H9 (cell line): ENCODE data around the gene SF3B5. TPM values are rescaled to one million over a fixed set of nuclear protein-coding genes. Genes with fewer than 3 reads are reported as not detected.

ENCODE experiments used
- DNase-seq: peaks from one replicate; pipeline ENCODE4 v3.0.0-alpha.2; 2017
- H2AFZ ChIP-seq: one replicate; pipeline ENCODE4 v1.6.1; 2013; ENCODE audit warnings: mild to moderate bottlenecking, low read length, control low read depth, moderate library complexity
- H2AK5ac ChIP-seq: 2 replicates; pipeline ENCODE4 v1.6.1; 2013; ENCODE audit warnings: low read length, control low read depth, mixed read lengths; ENCODE audit not compliant: insufficient read length
- H2BK120ac ChIP-seq: one replicate; pipeline ENCODE4 v1.6.1; 2013; ENCODE audit warnings: low read depth, mild to moderate bottlenecking, low read length, control low read depth, inconsistent platforms; ENCODE audit not compliant: poor library complexity, severe bottlenecking
- H2BK12ac ChIP-seq: 2 replicates; pipeline ENCODE4 v1.6.1; 2013; ENCODE audit warnings: low read length, control low read depth, mixed read lengths, low read depth; ENCODE audit not compliant: insufficient read length
- H2BK15ac ChIP-seq: 2 replicates; pipeline ENCODE4 v1.6.1; 2013; ENCODE audit warnings: low read depth, low read length, control low read depth
- H2BK20ac ChIP-seq: one replicate; pipeline ENCODE4 v1.6.1; 2013; ENCODE audit warnings: low read depth, mild to moderate bottlenecking, low read length, control low read depth, inconsistent platforms; ENCODE audit not compliant: poor library complexity, severe bottlenecking
- H2BK5ac ChIP-seq: 2 replicates; pipeline ENCODE4 v1.6.1; 2013; ENCODE audit warnings: low read length, control low read depth, mixed read lengths; ENCODE audit not compliant: insufficient read length
- H3K14ac ChIP-seq: 2 replicates; pipeline ENCODE4 v1.6.1; 2013; ENCODE audit warnings: low read length, control low read depth; ENCODE audit not compliant: insufficient read depth
- H3K18ac ChIP-seq: 2 replicates; pipeline ENCODE4 v1.6.1; 2013; ENCODE audit warnings: low read depth, mild to moderate bottlenecking, mixed read lengths, low read length, control low read depth; ENCODE audit not compliant: insufficient read length
- H3K23ac ChIP-seq: 2 replicates; pipeline ENCODE4 v1.6.1; 2013; ENCODE audit warnings: low read length, control low read depth, mixed read lengths, low read depth; ENCODE audit not compliant: insufficient read length
- H3K23me2 ChIP-seq: 2 replicates; pipeline ENCODE4 v1.6.1; 2013; ENCODE audit warnings: low read depth, mild to moderate bottlenecking, mixed read lengths, low read length, control low read depth; ENCODE audit not compliant: insufficient read length, poor library complexity, severe bottlenecking
- H3K27ac ChIP-seq: 2 replicates; pipeline ENCODE4 v1.5.1; 2013; ENCODE audit warnings: low read length, control low read depth, mixed read lengths, low read depth; ENCODE audit not compliant: insufficient read length
- H3K27me3 ChIP-seq: 2 replicates; pipeline ENCODE4 v1.6.1; 2013; ENCODE audit warnings: low read length, control low read depth, inconsistent platforms; ENCODE audit not compliant: insufficient read depth
- H3K4ac ChIP-seq: 2 replicates; pipeline ENCODE4 v1.6.1; 2013; ENCODE audit warnings: low read depth, mild to moderate bottlenecking, control low read depth, inconsistent platforms, low read length, moderate library complexity
- H3K4me1 ChIP-seq: 2 replicates; pipeline ENCODE4 v1.6.1; 2013; ENCODE audit warnings: low read length, control low read depth, inconsistent platforms; ENCODE audit not compliant: insufficient read depth
- H3K4me2 ChIP-seq: 2 replicates; pipeline ENCODE4 v1.6.1; 2013; ENCODE audit warnings: low read length, control low read depth, mixed read lengths; ENCODE audit not compliant: insufficient read length, insufficient read depth
- H3K56ac ChIP-seq: 2 replicates; pipeline ENCODE4 v1.6.1; 2013; ENCODE audit warnings: low read depth, mild to moderate bottlenecking, mixed read lengths, low read length, control low read depth; ENCODE audit not compliant: insufficient read length
- H3K79me1 ChIP-seq: 2 replicates; pipeline ENCODE4 v1.6.1; 2013; ENCODE audit warnings: low read depth, mild to moderate bottlenecking, moderate library complexity, low read length, control low read depth, inconsistent platforms; ENCODE audit not compliant: insufficient read depth, poor library complexity, severe bottlenecking
- H3K79me2 ChIP-seq: 2 replicates; pipeline ENCODE4 v1.6.1; 2013; ENCODE audit warnings: low read length, control low read depth, inconsistent platforms; ENCODE audit not compliant: insufficient read depth
- H3K9ac ChIP-seq: 2 replicates; pipeline ENCODE4 v1.6.1; 2013; ENCODE audit warnings: low read length, control low read depth, mixed read lengths; ENCODE audit not compliant: insufficient read length; ENCODE audit errors: extremely low read depth
- H3K9me3 ChIP-seq: one replicate; pipeline ENCODE4 v1.6.1; 2013; ENCODE audit warnings: low read depth, low read length, inconsistent platforms; ENCODE audit not compliant: control insufficient read depth
- H3T11ph ChIP-seq: one replicate; pipeline ENCODE4 v1.6.1; 2013; ENCODE audit warnings: mild to moderate bottlenecking, low read length, control low read depth, inconsistent platforms
- H4K20me1 ChIP-seq: one replicate; pipeline ENCODE4 v1.6.1; 2013; ENCODE audit not compliant: control insufficient read depth, insufficient read length, insufficient read depth
- H4K5ac ChIP-seq: 2 replicates; pipeline ENCODE4 v1.6.1; 2013; ENCODE audit warnings: low read depth, mild to moderate bottlenecking, mixed read lengths, low read length, control low read depth; ENCODE audit not compliant: insufficient read length
- H4K8ac ChIP-seq: replicated peaks from 2 replicates; pipeline ENCODE4 v1.6.1; 2013; ENCODE audit warnings: low read length, control low read depth, mixed read lengths, low read depth; ENCODE audit not compliant: insufficient read length
- H4K91ac ChIP-seq: 2 replicates; pipeline ENCODE4 v1.6.1; 2013; ENCODE audit warnings: low read depth, mild to moderate bottlenecking, moderate library complexity, mixed read lengths, low read length, control low read depth; ENCODE audit not compliant: insufficient read length
- H3K27ac Mint-ChIP-seq, 3 experiments: 2 replicates in 2 of 3; 3 replicates in 1 of 3; pipeline ENCODE4 v1.8.0; 2020 to 2021; ENCODE audit warnings: mixed read lengths in 3 of 3, mild to moderate bottlenecking in 1 of 3, moderate library complexity in 1 of 3
- H3K27me3 Mint-ChIP-seq: 2 replicates; pipeline ENCODE4 v1.8.0; 2021; ENCODE audit warnings: low read depth, mild to moderate bottlenecking, moderate library complexity, mixed read lengths
- H3K36me3 Mint-ChIP-seq, 3 experiments: 2 replicates in 2 of 3; 3 replicates in 1 of 3; pipeline ENCODE4 v1.8.0; 2020 to 2021; ENCODE audit warnings: low read depth in 3 of 3, mixed read lengths in 3 of 3; ENCODE audit not compliant: insufficient read depth in 1 of 3
- H3K4me1 Mint-ChIP-seq, 2 experiments: 2 replicates each; pipeline ENCODE4 v1.8.0; 2020; ENCODE audit warnings: mixed read lengths in 2 of 2
- H3K4me3 Mint-ChIP-seq, 2 experiments: 2 replicates in 1 of 2; 3 replicates in 1 of 2; pipeline ENCODE4 v1.8.0; 2020 to 2021; ENCODE audit warnings: mild to moderate bottlenecking in 2 of 2, mixed read lengths in 2 of 2, moderate library complexity in 1 of 2
- H3K9me3 Mint-ChIP-seq, 2 experiments: 2 replicates in 1 of 2; 3 replicates in 1 of 2; pipeline ENCODE4 v1.8.0; 2020; ENCODE audit warnings: mild to moderate bottlenecking in 2 of 2, mixed read lengths in 2 of 2, moderate library complexity in 1 of 2
- WGBS: extraction: QIAGEN DNeasy Blood & Tissue Kit; methylation state at CpG from one replicate; pipeline ENCODE4 v1.1.7; 2013; ENCODE audit warnings: missing lambda C conversion rate, low lambda C conversion rate, mixed read lengths; ENCODE audit not compliant: insufficient read length; ENCODE audit errors: extremely low coverage; 5-methylcytosine and 5-hydroxymethylcytosine counted together
- total RNA-seq: library from RNA; stranded (reverse); gene quantifications from 2 replicates; pipeline ENCODE4 v1.2.1, GENCODE V29; 2021
- TF ChIP-seq, protein P1 (sequence below): fragments of 200-600 bp; sonication (generic); conservative IDR thresholded peaks from 3 replicates; pipeline ENCODE4 v1.8.0; 2021; ENCODE audit warnings: antibody characterized with exemption, mild to moderate bottlenecking

SF3B5 gene
- total RNA-seq, 1 experiment from 2014 or later: 145 TPM

DNA sequence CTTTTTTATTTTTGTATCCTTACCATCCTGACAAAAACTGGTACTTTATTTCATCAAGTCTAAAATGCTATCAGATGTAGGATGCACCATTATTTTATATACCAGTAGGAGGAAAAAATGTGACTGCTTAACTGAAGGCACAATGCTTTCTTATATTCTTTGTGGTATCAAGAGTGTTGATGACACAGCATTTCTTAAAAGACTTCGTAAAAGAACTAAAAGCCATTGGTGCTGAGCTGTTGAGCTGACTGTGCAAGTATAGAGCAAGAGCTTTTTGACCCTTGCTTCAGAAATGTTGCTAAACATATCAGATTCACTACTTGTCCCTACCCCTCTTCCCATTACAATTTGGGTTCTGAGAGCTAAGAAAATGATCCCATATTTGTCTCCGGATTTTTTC lies 17.5 kb downstream of the SF3B5 start:
- no peak overlapping the region for H4K5ac ChIP-seq
- H3K4me2 ChIP-seq: no peak overlapping the region
- no peaks in the 10 kb centered on the region for H3K79me1 ChIP-seq
- H2BK15ac ChIP-seq: no peak overlapping the region
- H2AK5ac ChIP-seq: no peak overlapping the region
- no peaks in the 10 kb centered on the region for H3K27me3 ChIP-seq
- H3K18ac ChIP-seq: no peak overlapping the region
- no peak overlapping the region for H3K4ac ChIP-seq
- no peak overlapping the region for H2BK5ac ChIP-seq
- H3K56ac ChIP-seq: no peak overlapping the region
- H3K4me1 ChIP-seq: no peaks in the 10 kb centered on the region
- Mint-ChIP-seq H3K36me3 (no peaks in the 10 kb centered on the region), H3K4me1 (peaks cover 0 to 5% of the 10 kb centered on the region in 2 experiments; a peak in 1 of 4 replicates), H3K4me3 (no peak overlapping the region), H3K27ac (no peak overlapping the region), H3K27me3 (peaks cover 2% of the 10 kb centered on the region), H3K9me3 (no peaks in the 10 kb centered on the region)
- no peak overlapping the region for H3K23ac ChIP-seq
- H3K23me2 ChIP-seq: no peaks in the 10 kb centered on the region
- H3K14ac ChIP-seq: no peak overlapping the region
- no peak overlapping the region for H4K8ac ChIP-seq
- no peak overlapping the region for H3K27ac ChIP-seq
- no peak overlapping the region for H2BK12ac ChIP-seq
- no peaks in the 10 kb centered on the region for H3K9me3 ChIP-seq
- H4K91ac ChIP-seq: no peak overlapping the region
- no peak overlapping the region for H3T11ph ChIP-seq
- no peak overlapping the region for H2BK20ac ChIP-seq
- TF ChIP-seq, protein P1, sequence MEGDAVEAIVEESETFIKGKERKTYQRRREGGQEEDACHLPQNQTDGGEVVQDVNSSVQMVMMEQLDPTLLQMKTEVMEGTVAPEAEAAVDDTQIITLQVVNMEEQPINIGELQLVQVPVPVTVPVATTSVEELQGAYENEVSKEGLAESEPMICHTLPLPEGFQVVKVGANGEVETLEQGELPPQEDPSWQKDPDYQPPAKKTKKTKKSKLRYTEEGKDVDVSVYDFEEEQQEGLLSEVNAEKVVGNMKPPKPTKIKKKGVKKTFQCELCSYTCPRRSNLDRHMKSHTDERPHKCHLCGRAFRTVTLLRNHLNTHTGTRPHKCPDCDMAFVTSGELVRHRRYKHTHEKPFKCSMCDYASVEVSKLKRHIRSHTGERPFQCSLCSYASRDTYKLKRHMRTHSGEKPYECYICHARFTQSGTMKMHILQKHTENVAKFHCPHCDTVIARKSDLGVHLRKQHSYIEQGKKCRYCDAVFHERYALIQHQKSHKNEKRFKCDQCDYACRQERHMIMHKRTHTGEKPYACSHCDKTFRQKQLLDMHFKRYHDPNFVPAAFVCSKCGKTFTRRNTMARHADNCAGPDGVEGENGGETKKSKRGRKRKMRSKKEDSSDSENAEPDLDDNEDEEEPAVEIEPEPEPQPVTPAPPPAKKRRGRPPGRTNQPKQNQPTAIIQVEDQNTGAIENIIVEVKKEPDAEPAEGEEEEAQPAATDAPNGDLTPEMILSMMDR: no peak
- H2AFZ ChIP-seq: no peak overlapping the region
- WGBS: no CpG with 5 or more reads among the region's 2 CpGs
- H2BK120ac ChIP-seq: no peak overlapping the region
- no peak for DNase-seq
- H4K20me1 ChIP-seq: no peaks in the 10 kb centered on the region
- no peak overlapping the region for H3K9ac ChIP-seq
- H3K79me2 ChIP-seq: no peaks in the 10 kb centered on the region
